KOPT-K1 (cell line): ENCODE measurements around the gene DEFB131A.
"Not testable (repeated sequence)": the region's sequence is repeated elsewhere in the genome, so short reads cannot be mapped to it uniquely, and the experiment has no call there.

Experiments
- H3K27ac ChIP-seq: fragments of 200-600 bp; sonication (generic); 2 replicates; pipeline ENCODE4 v1.5.1; 2016; ENCODE audit warnings: antibody characterized with exemption, mild to moderate bottlenecking, low read depth, low read length; ENCODE audit not compliant: poor library complexity, severe bottlenecking
- H3K36me3 ChIP-seq: fragments of 200-600 bp; sonication (generic); 2 replicates; pipeline ENCODE4 v1.5.1; 2017; ENCODE audit warnings: antibody characterized with exemption, mild to moderate bottlenecking, low read length, moderate library complexity; ENCODE audit not compliant: insufficient read depth
- H3K9me3 ChIP-seq: fragments of 200-600 bp; sonication (generic); 2 replicates; pipeline ENCODE4 v1.5.1; 2017; ENCODE audit warnings: antibody characterized with exemption, low read length, mild to moderate bottlenecking; ENCODE audit not compliant: insufficient read depth, poor library complexity, severe bottlenecking

DEFB131A gene

DNA sequence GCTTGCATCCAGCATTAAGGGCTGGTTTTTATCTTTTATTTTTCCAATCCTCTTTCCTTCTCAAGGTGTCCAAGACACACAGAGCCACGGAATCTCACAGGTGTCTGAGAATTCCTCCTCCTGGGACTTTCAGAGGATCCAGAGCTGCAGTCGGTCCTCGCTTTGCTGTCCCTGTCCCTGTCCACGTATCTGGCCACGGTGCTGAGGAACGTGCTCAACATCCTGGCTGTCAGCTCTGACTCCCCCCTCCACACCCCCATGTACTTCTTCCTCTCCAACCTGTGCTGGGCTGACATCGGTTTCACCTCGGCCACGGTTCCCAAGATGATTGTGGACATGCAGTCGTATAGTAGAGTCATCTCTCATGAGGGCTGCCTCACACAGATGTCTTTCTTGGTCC lies 39.5 kb downstream of the DEFB131A start:
- H3K9me3 ChIP-seq: peaks cover 10% of the 10 kb centered on the region
- not testable (repeated sequence) for H3K27ac ChIP-seq, H3K36me3 ChIP-seq

DNA sequence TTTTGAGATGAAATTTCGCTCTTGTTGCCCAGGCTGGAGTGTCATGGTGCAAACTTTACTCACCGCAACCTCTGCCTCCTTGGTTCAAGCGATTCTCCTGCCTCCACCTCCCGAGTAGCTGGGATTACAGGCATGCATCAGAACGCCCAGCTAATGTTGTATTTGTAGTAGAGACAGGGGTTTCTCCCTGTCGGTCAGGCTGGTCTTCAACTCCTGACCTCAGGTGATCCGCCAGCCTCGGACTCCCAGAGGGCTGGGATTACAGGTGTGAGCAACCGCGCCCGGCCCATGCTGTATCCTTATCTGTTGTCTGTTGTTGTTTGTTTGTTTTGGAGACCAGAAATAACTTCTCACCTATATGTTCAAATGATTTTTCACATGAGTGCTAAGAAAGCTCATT lies 42.7 kb downstream of the DEFB131A start:
- H3K9me3 ChIP-seq, H3K36me3 ChIP-seq, H3K27ac ChIP-seq: not testable (repeated sequence)

DNA sequence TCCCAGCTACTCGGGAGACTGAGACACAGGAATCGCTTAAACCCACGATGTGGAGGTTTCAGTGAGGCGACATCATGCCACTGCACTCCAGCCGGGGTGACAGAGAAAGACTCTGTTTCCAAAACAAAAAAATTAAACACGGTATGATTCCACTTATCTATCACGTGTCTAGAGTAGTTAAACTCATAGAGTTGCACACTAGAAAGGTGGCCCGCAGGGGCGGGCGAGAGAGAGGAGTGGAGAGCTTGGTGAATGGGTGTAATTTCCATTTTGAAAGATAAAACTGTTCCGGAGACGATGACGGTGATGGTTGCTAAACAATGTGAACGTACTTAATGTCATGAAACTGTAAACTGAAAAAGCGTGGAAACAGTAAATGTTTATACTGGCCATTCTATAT lies 44.6 kb downstream of the DEFB131A start:
- not testable (repeated sequence) for H3K36me3 ChIP-seq, H3K9me3 ChIP-seq

DNA sequence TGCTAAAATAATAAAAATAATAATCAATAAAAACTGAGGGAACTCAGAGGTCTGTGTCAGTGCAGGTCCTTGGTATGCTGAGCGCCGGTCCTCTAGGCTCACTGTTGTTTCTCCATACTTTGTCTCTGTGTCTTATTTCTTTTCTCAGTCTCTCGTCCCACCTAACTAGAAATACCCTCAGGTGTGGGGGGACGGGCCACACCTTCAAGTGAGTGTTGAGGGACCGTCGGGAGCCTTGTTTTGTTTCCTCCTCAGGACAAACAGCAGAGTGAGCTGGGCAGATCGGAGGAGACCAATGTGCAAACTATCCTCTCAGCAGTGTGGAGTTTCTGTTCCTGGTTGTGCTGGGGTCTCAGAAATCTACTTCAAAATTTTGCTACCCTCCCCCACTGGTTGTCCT lies 46.3 kb downstream of the DEFB131A start:
- not testable (repeated sequence) for H3K36me3 ChIP-seq, H3K9me3 ChIP-seq, H3K27ac ChIP-seq

More for the DNA sequence above, 44.6 kb downstream of the DEFB131A start:
- not testable (repeated sequence) for H3K27ac ChIP-seq

DNA sequence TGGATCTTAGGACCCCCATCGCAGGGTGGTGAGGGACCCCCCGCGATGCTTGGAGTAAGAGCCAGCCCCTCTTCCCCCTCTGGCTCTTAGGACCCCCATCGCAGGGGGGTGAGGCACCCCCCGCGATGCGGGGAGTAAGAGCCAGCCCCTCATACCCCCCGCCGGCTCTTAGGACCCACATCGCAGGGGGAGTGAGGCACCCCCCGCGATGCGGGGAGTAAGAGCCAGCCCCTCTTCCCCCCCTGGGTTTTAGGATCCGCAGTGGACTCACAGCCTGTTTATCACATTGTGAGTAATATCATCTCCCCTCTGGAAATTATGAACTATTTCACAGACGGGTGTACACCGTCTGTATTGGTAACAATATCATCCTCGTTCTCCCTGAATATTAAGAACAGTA lies 46.8 kb downstream of the DEFB131A start:
- not testable (repeated sequence) for H3K9me3 ChIP-seq, H3K36me3 ChIP-seq, H3K27ac ChIP-seq

DNA sequence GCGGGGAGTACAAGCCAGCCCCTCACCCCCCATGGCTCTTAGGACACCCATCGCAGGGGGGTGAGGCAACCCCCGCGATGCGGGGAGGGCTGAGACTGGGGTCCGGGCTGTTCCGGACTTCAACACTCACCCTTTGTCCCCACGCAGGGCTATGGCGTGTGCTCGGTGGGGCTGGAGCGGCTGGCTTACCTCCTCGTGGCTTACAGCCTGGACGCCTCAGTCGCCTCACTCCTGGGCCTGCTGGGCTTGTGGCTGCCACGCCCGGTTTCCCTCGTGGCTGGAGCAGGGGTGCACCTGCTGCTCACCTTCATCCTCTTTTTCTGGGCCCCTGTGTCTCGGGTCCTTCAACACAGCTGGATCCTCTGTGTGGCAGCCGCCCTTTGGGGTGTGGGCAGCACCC lies 49.4 kb downstream of the DEFB131A start:
- not testable (repeated sequence) for H3K36me3 ChIP-seq, H3K27ac ChIP-seq

DNA sequence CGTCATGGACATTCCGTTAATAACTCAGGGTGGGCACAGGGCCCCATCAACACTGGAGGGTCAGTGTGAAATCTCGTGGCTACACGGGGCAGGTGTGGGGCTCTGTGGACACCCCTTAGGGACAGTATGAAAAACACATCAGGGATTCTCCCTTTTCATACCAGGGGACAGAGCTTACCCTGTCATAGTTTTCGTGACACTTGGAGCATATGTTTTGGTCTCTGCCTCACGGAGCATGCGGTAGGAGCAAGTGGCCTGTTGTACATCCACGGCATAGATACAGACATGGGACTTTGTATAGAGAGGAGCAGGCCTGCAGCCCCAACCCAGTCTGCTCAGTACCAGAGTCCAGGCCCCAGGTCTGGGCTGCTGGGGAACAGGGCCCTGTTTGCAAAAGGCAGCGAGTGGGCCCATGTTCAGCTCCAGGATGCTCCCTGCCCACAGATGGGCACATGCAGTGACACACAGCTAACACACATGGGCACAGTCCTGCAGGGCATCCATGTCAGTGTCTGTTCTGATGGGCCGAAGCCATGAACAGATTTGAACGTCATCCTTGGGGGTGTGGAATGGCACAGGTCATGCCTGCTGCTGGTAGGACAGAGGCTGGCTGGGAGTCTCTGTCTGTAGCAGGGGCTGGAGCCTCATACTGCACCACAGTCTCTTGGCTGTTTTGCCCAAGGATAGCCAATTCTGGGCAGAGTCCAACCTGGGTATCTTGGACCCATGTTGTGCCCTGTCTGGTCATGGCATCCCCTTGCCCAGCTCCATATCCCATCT lies 50.2 kb downstream of the DEFB131A start:
- not testable (repeated sequence) for H3K36me3 ChIP-seq, H3K9me3 ChIP-seq

More for the DNA sequence above, 49.4 kb downstream of the DEFB131A start:
- not testable (repeated sequence) for H3K9me3 ChIP-seq

DNA sequence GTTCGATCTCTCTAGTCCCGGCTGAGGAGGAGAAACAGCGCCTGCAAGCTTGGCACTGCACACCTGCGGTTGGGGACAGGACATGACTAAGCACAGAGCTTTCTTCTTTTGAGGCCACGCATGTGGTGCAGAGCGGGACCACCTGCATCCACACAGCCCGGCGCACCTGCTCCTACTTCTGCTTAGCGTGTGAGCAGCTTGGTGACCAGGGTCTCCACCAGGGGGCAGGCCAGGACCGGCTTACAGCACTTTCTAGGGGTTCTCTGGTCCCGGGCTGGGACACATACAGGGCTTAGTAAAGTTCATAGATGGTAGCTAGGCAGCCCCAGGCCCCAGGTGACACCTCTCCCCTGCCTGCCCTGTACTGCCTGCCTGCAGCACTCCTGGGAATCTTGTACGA lies 51.2 kb downstream of the DEFB131A start:
- not testable (repeated sequence) for H3K27ac ChIP-seq, H3K36me3 ChIP-seq, H3K9me3 ChIP-seq

More for the DNA sequence above, 50.2 kb downstream of the DEFB131A start:
- H3K27ac ChIP-seq: not testable (repeated sequence)

DNA sequence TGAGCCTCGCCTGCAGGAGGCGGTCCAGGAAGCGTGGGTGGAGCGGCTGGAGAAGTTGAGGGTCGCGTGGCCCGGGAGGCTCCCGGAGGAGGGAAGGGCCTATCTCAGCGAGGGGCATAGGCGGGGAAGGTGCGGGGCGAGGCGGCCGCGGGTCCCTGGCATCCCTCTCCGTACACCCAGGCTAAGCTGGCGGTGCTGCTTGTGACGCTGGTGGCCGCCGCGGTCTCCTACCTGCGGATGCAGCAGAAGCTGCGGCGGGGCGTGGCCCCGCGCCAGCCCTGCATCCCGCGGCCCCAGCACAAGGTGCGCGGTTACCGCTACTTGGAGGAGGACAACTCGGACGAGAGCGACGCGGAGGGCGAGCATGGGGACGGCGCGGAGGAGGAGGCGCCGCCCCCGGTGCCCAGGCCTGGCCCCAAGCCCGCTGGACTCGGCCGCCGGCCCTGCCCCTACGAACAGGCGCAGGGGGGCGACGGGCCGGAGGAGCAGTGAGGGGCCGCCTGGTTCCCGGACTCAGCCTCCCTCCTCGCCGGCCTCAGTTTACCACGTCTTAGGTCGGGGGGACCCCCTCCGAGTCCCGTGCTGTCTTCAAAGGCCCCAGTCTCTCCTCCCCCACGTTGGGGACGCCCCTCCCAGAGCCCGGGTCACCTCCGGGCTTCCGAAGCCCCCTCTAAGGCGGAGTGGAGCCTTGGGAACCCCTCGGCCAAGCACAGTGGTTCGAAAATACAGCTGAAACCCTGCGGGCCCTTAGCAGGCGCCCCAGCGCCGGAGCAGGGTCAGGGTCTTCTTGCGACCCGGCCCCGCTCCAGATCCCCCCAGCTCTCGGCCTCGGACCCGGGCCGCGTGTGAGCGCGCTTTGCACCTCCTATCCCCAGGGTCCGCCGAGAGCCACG lies 53.6 kb downstream of the DEFB131A start:
- not testable (repeated sequence) for H3K36me3 ChIP-seq, H3K9me3 ChIP-seq, H3K27ac ChIP-seq

DNA sequence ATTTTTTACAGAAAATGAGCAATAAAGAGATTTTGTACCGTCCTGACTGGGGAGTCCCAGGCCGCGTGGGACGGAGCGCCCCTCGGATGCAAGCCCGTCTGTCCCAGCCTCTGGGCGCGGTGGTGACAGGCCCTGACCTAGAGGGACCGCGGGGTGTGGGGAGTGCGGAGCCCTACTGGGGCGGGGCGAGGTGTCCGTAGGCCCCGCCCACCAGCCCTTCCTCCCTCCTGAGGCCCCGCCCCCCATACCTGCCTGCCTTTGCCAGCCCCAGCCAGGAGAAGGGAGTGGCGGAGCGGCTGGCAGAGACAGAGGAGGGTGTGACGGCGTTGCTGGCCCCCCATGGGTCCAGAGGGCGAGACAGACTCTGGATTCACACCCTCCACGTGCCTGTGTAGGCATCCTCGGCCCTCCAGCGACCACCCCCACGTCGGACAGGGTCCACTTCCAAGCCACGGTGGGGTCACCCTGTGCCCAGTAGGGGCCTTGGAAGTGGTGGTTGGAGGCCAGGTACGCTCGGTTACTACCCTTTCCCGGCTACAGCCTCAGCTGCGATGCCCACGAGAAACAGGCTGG lies 54.3 kb downstream of the DEFB131A start:
- H3K27ac ChIP-seq, H3K36me3 ChIP-seq: not testable (repeated sequence)

DNA sequence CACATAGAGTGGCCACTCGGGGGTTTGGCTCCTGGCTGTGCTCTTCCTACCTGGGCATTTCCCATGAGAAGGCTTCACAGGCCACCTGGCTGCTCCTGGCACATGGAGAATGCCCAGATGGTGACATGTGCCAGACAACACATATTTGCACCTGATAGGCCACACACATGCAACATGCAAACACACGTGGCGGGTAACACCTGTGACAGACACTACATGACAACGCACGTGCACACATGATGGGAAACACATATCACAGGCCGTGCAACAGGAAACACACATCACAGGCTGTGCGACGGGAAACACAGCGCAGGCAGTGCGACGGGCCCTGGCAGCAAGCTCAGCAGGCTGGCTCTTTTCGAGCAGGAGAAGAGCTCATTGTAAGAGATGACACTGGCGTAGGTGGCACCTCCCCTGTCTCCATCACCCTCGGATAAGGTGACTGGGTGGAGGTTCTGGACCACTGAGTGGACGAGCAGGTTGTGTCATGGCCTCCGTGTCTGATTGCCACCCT lies 55.8 kb downstream of the DEFB131A start:
- H3K36me3 ChIP-seq: not testable (repeated sequence)

More for the DNA sequence above, 54.3 kb downstream of the DEFB131A start:
- not testable (repeated sequence) for H3K9me3 ChIP-seq

More for the DNA sequence above, 55.8 kb downstream of the DEFB131A start:
- not testable (repeated sequence) for H3K27ac ChIP-seq, H3K9me3 ChIP-seq
